K562 (cell line): Measurements from ENCODE around the gene DNM1. TPM values are rescaled to one million over a fixed set of nuclear protein-coding genes. Genes with fewer than 3 reads are reported as not detected.
A peak's percentile ranks its signal among the peaks of the same experiment; 100 is the strongest.

Experiments
- ARID1B ChIP-seq: fragments of 450-650 bp; IDR thresholded peaks from 2 replicates; pipeline ENCODE4 v1.6.1; 2016; ENCODE audit warnings: antibody characterized with exemption, mild to moderate bottlenecking, inconsistent platforms
- CBX3 ChIP-seq, 2 experiments: IDR thresholded peaks; 1 replicate in 1 of 2; 2 replicates in 1 of 2; pipeline ENCODE4 v1.6.1; 2012; ENCODE audit warnings: inconsistent platforms in 2 of 2, low read length in 2 of 2, borderline replicate concordance in 1 of 2, control low read depth in 1 of 2
- CHD1 ChIP-seq: fragments of 200-600 bp; sonication (generic); IDR thresholded peaks from one replicate; pipeline ENCODE4 v1.6.1; 2012; ENCODE audit warnings: mild to moderate bottlenecking, moderate library complexity, low read length, inconsistent platforms
- ELK3 ChIP-seq: fragments of 450-650 bp; formaldehyde crosslinking; IDR thresholded peaks from 2 replicates; pipeline ENCODE4 v1.4.0; 2020; ENCODE audit warnings: mild to moderate bottlenecking
- ESRRA ChIP-seq: fragments of 450-650 bp; IDR thresholded peaks from 2 replicates; pipeline ENCODE4 v1.6.1; 2014; ENCODE audit warnings: low read depth, mild to moderate bottlenecking, moderate library complexity, borderline replicate concordance
- EZH2 ChIP-seq: IDR thresholded peaks from 2 replicates; pipeline ENCODE4 v1.6.1; 2012; ENCODE audit warnings: low read depth, mild to moderate bottlenecking, inconsistent platforms, low read length, borderline replicate concordance
- HOMEZ ChIP-seq: fragments of 250-450 bp; sonication (Bioruptor Pico); IDR thresholded peaks from 2 replicates; pipeline ENCODE4 v1.4.0; 2020; ENCODE audit warnings: mild to moderate bottlenecking, moderate library complexity
- KLF13 ChIP-seq: fragments of 450-650 bp; IDR thresholded peaks from 2 replicates; pipeline ENCODE4 v1.6.1; 2016; ENCODE audit warnings: missing genetic modification characterization, low read depth, mild to moderate bottlenecking, missing compliant biosample characterization, moderate library complexity, borderline replicate concordance
- NELFE ChIP-seq: IDR thresholded peaks from 2 replicates; pipeline ENCODE4 v1.6.1; 2011; ENCODE audit warnings: mild to moderate bottlenecking; ENCODE audit not compliant: insufficient read depth, insufficient read length
- SETDB1 ChIP-seq: IDR thresholded peaks from one replicate; pipeline ENCODE4 v1.6.1; 2012; ENCODE audit warnings: low read length, control low read depth, inconsistent platforms
- SMAD4 ChIP-seq: fragments of 250-450 bp; sonication (Bioruptor Pico); conservative IDR thresholded peaks from 2 replicates; pipeline ENCODE4 v1.8.0; 2021; ENCODE audit warnings: inconsistent platforms, mild to moderate bottlenecking, moderate library complexity
- UBTF ChIP-seq, 2 experiments: IDR thresholded peaks; 2 replicates each; pipeline ENCODE4 v1.6.1; 2012; ENCODE audit warnings: improper control_type of control experiment in 2 of 2, low read depth in 2 of 2, low read length in 2 of 2, borderline replicate concordance in 1 of 2
- YBX1 ChIP-seq: fragments of 450-650 bp; IDR thresholded peaks from 2 replicates; pipeline ENCODE4 v1.7.1; 2016; ENCODE audit warnings: mild to moderate bottlenecking
- ZBTB49 ChIP-seq: sonication (generic); formaldehyde crosslinking; IDR thresholded peaks from 2 replicates; pipeline ENCODE4 v1.8.0; 2022; ENCODE audit warnings: missing genetic modification reagents, mild to moderate bottlenecking, borderline replicate concordance
- ZEB2 ChIP-seq: fragments of 450-650 bp; IDR thresholded peaks from 2 replicates; pipeline ENCODE4 v1.6.1; 2016
- ZNF253 ChIP-seq: fragments of 250-450 bp; sonication (Bioruptor Pico); conservative IDR thresholded peaks from 2 replicates; pipeline ENCODE4 v1.6.1; 2021; ENCODE audit warnings: mild to moderate bottlenecking
- ZNF316 ChIP-seq: fragments of 450-650 bp; IDR thresholded peaks from 2 replicates; pipeline ENCODE4 v1.6.1; 2016
- ZNF655 ChIP-seq: fragments of 250-450 bp; sonication (Bioruptor Pico); IDR thresholded peaks from 2 replicates; pipeline ENCODE4 v1.5.0; 2021
- polyA plus RNA-seq, 8 experiments: library from polyadenylated mRNA; depleted of rRNA in 4 of 8; stranded (reverse) in 5 of 8; unstranded in 3 of 8; fragments of >200 nt; fragmentation: Nextera tagmentation in 2 of 8; fragmentation: Illumina TruSeq in 1 of 8; extraction: Ambion mirVana in 2 of 8; extraction: Trizol in 1 of 8; gene quantifications; 2 replicates each; pipeline versions ENCODE4 v1.2.1 to v1.2.3, GENCODE V29; 2011 to 2014; ENCODE audit warnings: inconsistent platforms in 1 of 8, missing spikeins in 1 of 8
- total RNA-seq, 7 experiments: library from RNA; depleted of rRNA in 6 of 7; stranded (reverse); fragments of >200 nt in 6 of 7; fragmentation: Illumina TruSeq in 2 of 7; extraction: Trizol in 2 of 7; gene quantifications; 2 replicates each; pipeline versions ENCODE4 v1.2.1 to v1.2.3, GENCODE V29; 2011 to 2021; ENCODE audit warnings: low replicate concordance in 1 of 7

The DNM1 gene
- total and polyA plus RNA-seq, 9 of the 15 experiments (the other 6 are each of a cell fraction or from before 2014, with no cell fraction given): 0.39 to 23.1 (median 9.1) TPM

- TF ChIP-seq ESRRA: peak; percentile 92
- TF ChIP-seq KLF13 (tag): 0 out of 2 replicates have a peak, but pooled peaks have one; percentile 7
- TF ChIP-seq ZBTB49 (CRISPR knock-in tag): no peak
- TF ChIP-seq ZNF316: no peak
- no peak for TF ChIP-seq ZEB2
- no peak for TF ChIP-seq ZNF655
- TF ChIP-seq EZH2: no peak
- no peak for TF ChIP-seq HOMEZ
- no peak for TF ChIP-seq ZNF253 (CRISPR knock-in tag)
- no peak for TF ChIP-seq ELK3 (CRISPR knock-in tag)
- peak; percentile 97 for TF ChIP-seq SMAD4 (CRISPR knock-in tag)
- TF ChIP-seq UBTF (IDR thresholded peaks at IDR 0.05; ENCODE audit: borderline replicate concordance in 1 of 2, low read depth in 2 of 2, low read length in 2 of 2): peak; percentile 98 to 99
- peak; percentile 96 for TF ChIP-seq CHD1
- TF ChIP-seq YBX1: no peak
- TF ChIP-seq SETDB1: no peak
- peak in 1 of 2 experiments; percentile 70; a peak in 1 of 3 replicates for TF ChIP-seq CBX3 (IDR thresholded peaks at IDR 0.05; ENCODE audit: borderline replicate concordance in 1 of 2, low read length in 2 of 2)
- no peak for TF ChIP-seq NELFE
- TF ChIP-seq ARID1B: no peak
These were observed at the start of gene DNM1 (continued) for GRCh38 chr9:128203024-128203706.
